H7 (cell line): Measurements from ENCODE around the gene MAMLD1. TPM values are rescaled to one million over a fixed set of nuclear protein-coding genes. Genes with fewer than 3 reads are reported as not detected.

ENCODE experiments used
- DNase-seq: peaks from one replicate; pipeline ENCODE4 v3.0.0; 2012
- H3K27me3 ChIP-seq: 2 replicates; pipeline ENCODE4 v1.6.0; 2011; ENCODE audit warnings: mild to moderate bottlenecking, low read length; ENCODE audit not compliant: control insufficient read depth, insufficient read depth
- H3K36me3 ChIP-seq: replicated peaks from 2 replicates; pipeline ENCODE4 v1.5.1; 2011; ENCODE audit warnings: low read length; ENCODE audit not compliant: control insufficient read depth, insufficient read depth
- H3K4me3 ChIP-seq: 2 replicates; pipeline ENCODE4 v1.5.1; 2011; ENCODE audit warnings: low read depth, mild to moderate bottlenecking, control low read depth, low read length, moderate library complexity; ENCODE audit not compliant: insufficient read depth
- total RNA-seq: library from RNA; depleted of rRNA; stranded (reverse); fragments of >200 nt; shearing (Covaris generic); gene quantifications from 2 replicates; pipeline ENCODE4 v1.2.3, GENCODE V29; 2014

Gene MAMLD1
- total RNA-seq, 1 experiment from 2014 or later: 0.31 TPM

- no peak for DNase-seq
- H3K27me3 ChIP-seq: no peaks in the 10 kb centered on the region
- H3K36me3 ChIP-seq: no peaks in the 10 kb centered on the region
- H3K4me3 ChIP-seq: no peak overlapping the region
Measured at GRCh38 chrX:150517303-150517910, 154.3 kb downstream of the MAMLD1 start.

- Histone ChIP-seq H3K36me3 (no peaks in the 10 kb centered on the region), H3K27me3 (no peaks in the 10 kb centered on the region; the same call in 1 of the 2 replicates), H3K4me3 (no peak overlapping the region)
- no peak for DNase-seq
Measured at GRCh38 chrX:150522494-150522893, 159.4 kb downstream of the MAMLD1 start.

DNA sequence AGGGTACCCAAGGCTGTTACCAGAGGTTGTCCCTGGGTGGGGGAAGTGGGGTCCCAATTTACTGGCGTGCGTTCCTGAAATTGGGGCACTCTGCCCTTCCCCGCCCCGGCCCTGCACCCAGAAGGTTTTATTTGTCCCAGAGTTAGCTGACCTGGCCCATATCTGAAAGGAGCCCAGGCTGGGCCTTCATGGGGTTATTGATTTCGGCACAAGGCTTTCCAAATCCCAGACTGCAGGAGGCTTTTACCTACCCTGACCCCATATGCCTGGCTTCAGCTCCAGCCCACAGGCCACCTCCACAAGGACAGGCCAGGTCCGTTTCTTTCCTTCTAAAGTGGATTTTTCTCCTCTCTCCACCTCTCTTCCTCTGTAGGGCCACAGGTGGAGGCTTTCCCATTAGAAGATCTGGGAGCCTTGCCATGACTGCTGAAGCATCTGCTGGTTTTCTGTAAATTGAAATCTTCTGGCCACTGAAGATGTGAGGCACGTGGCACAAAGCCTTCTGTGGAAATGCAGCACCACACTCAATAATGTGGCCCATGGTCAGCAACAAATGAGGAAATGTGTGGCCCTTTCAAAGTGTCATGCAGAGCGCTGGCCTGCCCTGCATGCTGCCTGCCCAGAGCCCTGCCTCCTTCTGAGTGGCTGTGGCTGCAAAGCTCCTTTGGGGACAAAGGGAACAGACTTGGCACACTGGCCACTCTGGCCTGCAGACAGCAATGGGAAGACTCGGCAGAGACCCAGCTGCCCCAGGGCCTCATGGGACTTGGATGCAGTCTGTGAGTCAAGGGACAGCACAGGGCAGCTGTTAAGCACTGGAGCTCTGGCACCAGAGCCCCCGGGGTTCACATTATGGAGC, 162.2 kb downstream of the MAMLD1 start:
- no peak for DNase-seq
- H3K4me3 ChIP-seq: no peak overlapping the region
- no peaks in the 10 kb centered on the region for H3K36me3 ChIP-seq
- H3K27me3 ChIP-seq: no peaks in the 10 kb centered on the region; the same call in 1 of the 2 replicates

DNA sequence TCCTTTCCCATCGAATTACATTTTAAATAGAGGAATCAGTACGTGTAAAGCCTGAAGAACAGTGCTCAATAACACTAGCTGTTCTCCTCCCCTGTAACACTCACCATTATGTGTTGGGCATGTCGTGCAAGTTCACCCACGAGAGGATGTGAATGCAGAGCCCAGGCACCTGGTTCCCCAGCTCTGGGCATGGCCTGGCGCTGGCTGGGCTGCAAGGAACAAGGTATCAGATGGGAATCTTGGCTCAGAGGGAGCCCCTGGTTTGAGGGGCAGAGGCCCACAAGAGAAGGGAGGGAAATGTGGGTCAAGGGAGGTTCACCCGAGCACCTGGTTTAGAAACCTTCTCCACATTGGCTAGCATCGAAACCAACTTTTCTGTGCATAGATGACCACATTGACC, 163.6 kb downstream of the MAMLD1 start:
- Histone ChIP-seq H3K4me3 (no peak overlapping the region), H3K36me3 (no peaks in the 10 kb centered on the region), H3K27me3 (no peaks in the 10 kb centered on the region; the same call in 1 of the 2 replicates)
- no peak for DNase-seq

DNA sequence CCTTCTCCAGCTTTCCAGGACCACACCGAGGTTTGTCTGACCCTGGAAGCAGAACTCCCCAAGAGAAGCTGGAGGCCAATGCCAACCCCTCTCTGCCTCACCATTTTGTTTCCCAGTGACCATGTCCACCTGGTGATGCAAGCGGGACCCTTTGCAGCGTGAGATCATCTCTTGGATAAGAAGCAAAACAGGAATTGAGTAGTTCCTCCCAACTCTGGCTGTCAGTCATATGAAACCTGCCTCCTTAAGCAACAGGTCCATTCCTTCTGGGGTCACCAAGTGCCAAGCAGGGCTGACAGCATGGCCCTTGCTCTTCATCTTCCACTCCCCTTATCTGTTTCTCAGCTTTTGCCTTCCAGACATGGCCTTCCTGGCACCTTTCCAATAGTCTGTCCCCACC, 164.0 kb downstream of the MAMLD1 start:
- no peaks in the 10 kb centered on the region; the same call in 1 of the 2 replicates for H3K27me3 ChIP-seq
- H3K36me3 ChIP-seq: no peaks in the 10 kb centered on the region
- no peak overlapping the region for H3K4me3 ChIP-seq
- DNase-seq: no peak

DNA sequence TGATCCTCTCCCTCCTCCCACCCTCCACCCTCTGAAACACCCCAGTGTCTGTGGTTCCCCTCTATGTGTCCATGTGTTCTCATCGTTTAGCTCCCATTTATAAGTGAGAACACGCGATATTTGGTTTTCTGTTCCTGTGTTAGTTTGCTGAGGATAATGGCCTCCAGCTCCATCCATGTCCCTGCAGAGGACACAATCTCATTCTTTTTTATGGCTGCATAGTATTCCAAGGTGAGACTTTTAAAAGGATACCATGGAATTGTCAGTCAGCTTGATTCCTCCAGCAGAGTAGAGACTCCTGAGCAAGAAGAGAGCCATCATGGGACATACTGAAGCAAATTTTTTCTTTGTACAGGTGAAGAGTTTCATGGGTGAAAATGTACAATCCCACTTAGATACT, 166.5 kb downstream of the MAMLD1 start:
- no peak for DNase-seq
- Histone ChIP-seq H3K4me3 (no peak overlapping the region), H3K27me3 (no peaks in the 10 kb centered on the region; the same call in 1 of the 2 replicates), H3K36me3 (no peaks in the 10 kb centered on the region)

DNA sequence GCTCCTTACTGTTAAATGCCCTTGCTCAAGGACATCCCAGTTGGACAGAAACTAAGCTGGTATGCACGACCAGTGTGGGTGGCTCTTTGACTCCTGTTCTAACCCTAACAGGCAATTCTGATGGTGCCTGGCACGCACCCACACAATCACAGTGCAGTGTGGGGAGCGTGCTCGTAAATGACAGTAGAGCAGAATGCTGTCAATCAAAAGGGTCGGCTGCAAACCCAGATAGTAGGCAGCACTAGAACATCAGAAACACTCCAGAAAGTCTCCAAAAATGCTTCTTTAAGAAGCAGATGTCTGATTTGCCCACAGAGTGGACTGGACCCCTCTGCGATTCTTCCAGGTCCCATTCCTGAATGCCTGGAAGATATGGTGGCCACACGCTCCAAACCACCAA, 167.7 kb downstream of the MAMLD1 start:
- Histone ChIP-seq H3K36me3 (no peaks in the 10 kb centered on the region), H3K27me3 (no peaks in the 10 kb centered on the region; the same call in 1 of the 2 replicates)
- no peak for DNase-seq

DNA sequence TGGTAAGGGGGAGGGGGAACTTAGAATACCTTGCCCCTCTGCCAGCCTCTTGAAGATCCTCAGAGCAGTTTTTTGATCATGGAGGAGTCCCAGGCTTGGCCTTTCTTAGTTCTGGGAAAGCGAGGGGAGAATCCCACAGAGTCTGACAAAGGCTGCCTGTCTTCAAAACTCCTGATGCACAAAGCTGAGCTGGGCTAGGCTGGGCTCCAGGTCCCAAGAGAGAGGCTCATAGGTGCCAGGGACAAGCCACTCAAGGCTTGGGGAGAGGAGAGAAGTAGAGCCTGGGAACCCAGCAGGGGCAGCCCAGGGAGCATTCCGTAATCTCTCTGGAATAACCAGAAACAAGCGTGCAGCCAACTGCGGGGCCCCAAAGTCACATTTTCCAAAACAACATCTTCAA, 168.3 kb downstream of the MAMLD1 start:
- DNase-seq: no peak
- no peaks in the 10 kb centered on the region; the same call in 1 of the 2 replicates for H3K27me3 ChIP-seq
- H3K4me3 ChIP-seq: no peak overlapping the region
- H3K36me3 ChIP-seq: no peaks in the 10 kb centered on the region

More for the DNA sequence above, 167.7 kb downstream of the MAMLD1 start:
- no peak overlapping the region for H3K4me3 ChIP-seq

- DNase-seq: no peak
- H3K27me3 ChIP-seq: no peaks in the 10 kb centered on the region
- no peaks in the 10 kb centered on the region for H3K36me3 ChIP-seq
- H3K4me3 ChIP-seq: no peak overlapping the region
Measured at GRCh38 chrX:150533863-150534262, 170.7 kb downstream of the MAMLD1 start.

GRCh38 chrX:150536455-150537116, 173.5 kb downstream of the MAMLD1 start:
- Histone ChIP-seq H3K27me3 (no peaks in the 10 kb centered on the region), H3K36me3 (no peaks in the 10 kb centered on the region), H3K4me3 (no peak overlapping the region)
- DNase-seq: peak; percentile 33

- Histone ChIP-seq H3K4me3 (no peak overlapping the region), H3K27me3 (no peaks in the 10 kb centered on the region), H3K36me3 (no peaks in the 10 kb centered on the region)
- no peak for DNase-seq
Measured at GRCh38 chrX:150537851-150538250, 174.7 kb downstream of the MAMLD1 start.

- no peaks in the 10 kb centered on the region for H3K36me3 ChIP-seq
- H3K4me3 ChIP-seq: no peak overlapping the region
- H3K27me3 ChIP-seq: peaks cover 1% of the 10 kb centered on the region; the same call in 1 of the 2 replicates
- no peak for DNase-seq
Measured at GRCh38 chrX:150540965-150541364, 177.8 kb downstream of the MAMLD1 start.

DNA sequence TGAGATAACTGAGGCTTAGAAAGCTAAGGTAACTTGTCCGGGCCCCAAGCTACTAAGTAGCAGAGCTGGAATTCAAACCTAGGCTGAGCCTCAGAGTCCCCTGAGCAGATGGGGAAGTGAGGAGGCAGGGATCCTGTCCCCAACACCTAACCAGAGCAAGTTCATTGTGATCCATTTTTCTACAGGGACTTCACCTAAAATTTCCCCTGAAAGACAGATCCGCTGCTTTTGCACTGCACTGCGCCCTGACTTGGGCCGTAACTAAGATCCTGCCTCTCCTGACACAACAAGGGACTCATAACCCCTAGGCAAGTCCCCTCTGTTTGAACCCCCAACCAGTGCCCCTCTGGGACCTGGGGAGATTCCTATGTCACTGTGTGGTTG, 179.7 kb downstream of the MAMLD1 start:
- H3K27me3 ChIP-seq: peaks cover 15% of the 10 kb centered on the region
- no peak for DNase-seq
- no peak overlapping the region for H3K4me3 ChIP-seq
- H3K36me3 ChIP-seq: no peaks in the 10 kb centered on the region

GRCh38 chrX:150543230-150544155, 180.4 kb downstream of the MAMLD1 start:
- peaks cover 21% of the 10 kb centered on the region for H3K27me3 ChIP-seq
- no peak overlapping the region for H3K4me3 ChIP-seq
- H3K36me3 ChIP-seq: no peaks in the 10 kb centered on the region
- no peak for DNase-seq
